Measurements from ENCODE around the gene MYO19. TPM values are rescaled to one million over a fixed set of nuclear protein-coding genes. Genes with fewer than 3 reads are reported as not detected.
"Not testable (repeated sequence)": the region's sequence is repeated elsewhere in the genome, so short reads cannot be mapped to it uniquely, and the experiment has no call there.

Gene MYO19
- total RNA-seq, 2 experiments from 2014 or later = 152 to 153 TPM

- POLR2A ChIA-PET = no interaction called here
- CTCF ChIA-PET = no interaction called here
Measured at GRCh38 chr17:36506249-36506826, 28.3 kb downstream of the MYO19 start.

- ChIA-PET POLR2A (interaction anchor here (1.0 kb wide), 1 partner anchor 854 kb away, joined by 5 read pairs; no protein-coding TSS in a partner anchor), CTCF (no interaction called here)
Measured at GRCh38 chr17:36505171-36505570, 29.5 kb downstream of the MYO19 start.

- ChIA-PET POLR2A (interaction anchor here (1.0 kb wide), 1 partner anchor 855 kb away, joined by 5 read pairs; no protein-coding TSS in a partner anchor), CTCF (no interaction called here)
Measured at GRCh38 chr17:36504156-36504545, 30.5 kb downstream of the MYO19 start.

- ChIA-PET CTCF (no interaction called here), POLR2A (no interaction called here)
Measured at GRCh38 chr17:36503456-36504155, 31.1 kb downstream of the MYO19 start.

GRCh38 chr17:36501963-36502362 is 32.7 kb downstream of the MYO19 start:
- CTCF ChIA-PET = no interaction called here
- POLR2A ChIA-PET = no interaction called here

- ChIA-PET CTCF (no interaction called here), POLR2A (no interaction called here)
Measured at GRCh38 chr17:36501351-36501750, 33.3 kb downstream of the MYO19 start.

GRCh38 chr17:36500745-36501225 is 33.9 kb downstream of the MYO19 start:
- CTCF ChIA-PET = interaction anchor here (1.4 kb wide), 1 partner anchor 18 kb away, joined by 4 read pairs; no protein-coding TSS in a partner anchor
- POLR2A ChIA-PET = no interaction called here

GRCh38 chr17:36498560-36499300 is 35.9 kb downstream of the MYO19 start:
- ChIA-PET CTCF (no interaction called here), POLR2A (interaction anchor here (0.5 kb wide), 1 partner anchor 30 kb away, joined by 5 read pairs; no protein-coding TSS in a partner anchor)

- POLR2A ChIA-PET = interaction anchor here (0.5 kb wide), 1 partner anchor 30 kb away, joined by 5 read pairs; no protein-coding TSS in a partner anchor
- CTCF ChIA-PET = no interaction called here
Measured at GRCh38 chr17:36498155-36498554, 36.5 kb downstream of the MYO19 start.

- POLR2A ChIA-PET = interaction anchor here (0.6 kb wide), 1 partner anchor 688 kb away, joined by 5 read pairs; no protein-coding TSS in a partner anchor
- CTCF ChIA-PET = interaction anchor here (2.5 kb wide), 1 partner anchor 13 kb away, joined by 8 read pairs; no protein-coding TSS in a partner anchor
Measured at GRCh38 chr17:36496018-36496789, 38.5 kb downstream of the MYO19 start.

- ChIA-PET POLR2A (interaction anchor here (0.5 to 0.6 kb wide), 2 partner anchors 20 to 53 kb away, joined by 3 read pairs; no protein-coding TSS in a partner anchor), CTCF (interaction anchor here (2.5 kb wide), 1 partner anchor 12 kb away, joined by 8 read pairs; no protein-coding TSS in a partner anchor)
Measured at GRCh38 chr17:36495076-36495578, 39.5 kb downstream of the MYO19 start.

- ChIA-PET CTCF (interaction anchor here (2.5 kb wide), 1 partner anchor 12 kb away, joined by 8 read pairs; no protein-coding TSS in a partner anchor), POLR2A (interaction anchor here (0.5 kb wide), 1 partner anchor 53 kb away, joined by 3 read pairs; no protein-coding TSS in a partner anchor)
Measured at GRCh38 chr17:36494674-36495073, 40.0 kb downstream of the MYO19 start.

- POLR2A ChIA-PET = no interaction called here
- CTCF ChIA-PET = interaction anchor here (2.5 kb wide), 1 partner anchor 11 kb away, joined by 8 read pairs; no protein-coding TSS in a partner anchor
Measured at GRCh38 chr17:36493956-36494355, 40.7 kb downstream of the MYO19 start.

GRCh38 chr17:36486204-36487194 is 48.2 kb downstream of the MYO19 start, which contains the start of gene ZNHIT3:
Gene ZNHIT3 (plus strand): TSS chr17:36486681. CDS start chr17:36486700, 19 bp downstream.
- CTCF ChIA-PET = no interaction called here
- POLR2A ChIA-PET = no interaction called here

GRCh38 chr17:36485805-36486203 is 48.9 kb downstream of the MYO19 start:
- CTCF ChIA-PET = no interaction called here
- POLR2A ChIA-PET = no interaction called here

GRCh38 chr17:36485027-36485426 is 49.6 kb downstream of the MYO19 start:
- ChIA-PET CTCF (no interaction called here), POLR2A (no interaction called here)

- CTCF ChIA-PET = interaction anchor here (1.4 to 1.9 kb wide), 2 partner anchors 16 to 297 kb away, joined by 4 to 6 read pairs; no protein-coding TSS in a partner anchor
- POLR2A ChIA-PET = not testable (repeated sequence)
Measured at GRCh38 chr17:36484021-36484420, 50.6 kb downstream of the MYO19 start.

Data from activated CD8-positive, alpha-beta memory T cell treated with anti-CD3 and anti-CD28 coated beads for 36 hours (primary cell).